ENCODE data around the gene PRKRA.

DNA sequence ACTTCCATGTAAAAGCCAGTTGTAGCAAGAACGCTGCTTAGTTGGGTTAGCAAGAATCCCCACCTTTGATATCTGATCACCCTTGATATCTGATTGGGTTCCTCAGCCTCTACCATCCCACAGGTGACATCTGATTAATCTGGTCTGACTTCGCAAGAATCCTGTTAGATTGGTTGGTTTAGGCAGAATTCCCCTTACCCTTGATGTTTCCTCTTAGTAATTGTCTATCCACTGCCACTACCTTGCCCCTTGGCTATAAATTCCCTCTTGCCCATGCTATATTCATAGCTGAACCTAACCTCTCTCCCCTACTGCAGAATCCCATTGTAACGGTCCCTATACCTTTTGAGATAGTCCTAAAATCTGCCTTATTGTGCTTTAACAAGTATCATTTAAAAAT is 33.1 kb downstream of the PRKRA start:
- TF ChIP-seq, protein P1, sequence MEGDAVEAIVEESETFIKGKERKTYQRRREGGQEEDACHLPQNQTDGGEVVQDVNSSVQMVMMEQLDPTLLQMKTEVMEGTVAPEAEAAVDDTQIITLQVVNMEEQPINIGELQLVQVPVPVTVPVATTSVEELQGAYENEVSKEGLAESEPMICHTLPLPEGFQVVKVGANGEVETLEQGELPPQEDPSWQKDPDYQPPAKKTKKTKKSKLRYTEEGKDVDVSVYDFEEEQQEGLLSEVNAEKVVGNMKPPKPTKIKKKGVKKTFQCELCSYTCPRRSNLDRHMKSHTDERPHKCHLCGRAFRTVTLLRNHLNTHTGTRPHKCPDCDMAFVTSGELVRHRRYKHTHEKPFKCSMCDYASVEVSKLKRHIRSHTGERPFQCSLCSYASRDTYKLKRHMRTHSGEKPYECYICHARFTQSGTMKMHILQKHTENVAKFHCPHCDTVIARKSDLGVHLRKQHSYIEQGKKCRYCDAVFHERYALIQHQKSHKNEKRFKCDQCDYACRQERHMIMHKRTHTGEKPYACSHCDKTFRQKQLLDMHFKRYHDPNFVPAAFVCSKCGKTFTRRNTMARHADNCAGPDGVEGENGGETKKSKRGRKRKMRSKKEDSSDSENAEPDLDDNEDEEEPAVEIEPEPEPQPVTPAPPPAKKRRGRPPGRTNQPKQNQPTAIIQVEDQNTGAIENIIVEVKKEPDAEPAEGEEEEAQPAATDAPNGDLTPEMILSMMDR (IDR thresholded peaks at IDR 0.05 in 4 of 5, conservative IDR thresholded peaks at IDR 0.05 in 1 of 5), result no peak
- no peak for TF ChIP-seq POLR2A (IDR thresholded peaks at IDR 0.05)
